OCI-LY3 (cell line): ENCODE data around the gene SAMD10.

Experiments
- CTCF ChIP-seq: fragments of 200-600, 300-600 bp; sonication (generic); IDR thresholded peaks from 2 replicates; pipeline ENCODE4 v1.5.1; 2014; ENCODE audit warnings: antibody characterized with exemption, low read length, low read depth
- EZH2phosphoT487 ChIP-seq: fragments of 200-600 bp; shearing (Covaris generic); IDR thresholded peaks from 2 replicates; pipeline ENCODE4 v1.6.1; 2018; ENCODE audit warnings: antibody characterized with exemption, mixed run types, low read depth

DNA sequence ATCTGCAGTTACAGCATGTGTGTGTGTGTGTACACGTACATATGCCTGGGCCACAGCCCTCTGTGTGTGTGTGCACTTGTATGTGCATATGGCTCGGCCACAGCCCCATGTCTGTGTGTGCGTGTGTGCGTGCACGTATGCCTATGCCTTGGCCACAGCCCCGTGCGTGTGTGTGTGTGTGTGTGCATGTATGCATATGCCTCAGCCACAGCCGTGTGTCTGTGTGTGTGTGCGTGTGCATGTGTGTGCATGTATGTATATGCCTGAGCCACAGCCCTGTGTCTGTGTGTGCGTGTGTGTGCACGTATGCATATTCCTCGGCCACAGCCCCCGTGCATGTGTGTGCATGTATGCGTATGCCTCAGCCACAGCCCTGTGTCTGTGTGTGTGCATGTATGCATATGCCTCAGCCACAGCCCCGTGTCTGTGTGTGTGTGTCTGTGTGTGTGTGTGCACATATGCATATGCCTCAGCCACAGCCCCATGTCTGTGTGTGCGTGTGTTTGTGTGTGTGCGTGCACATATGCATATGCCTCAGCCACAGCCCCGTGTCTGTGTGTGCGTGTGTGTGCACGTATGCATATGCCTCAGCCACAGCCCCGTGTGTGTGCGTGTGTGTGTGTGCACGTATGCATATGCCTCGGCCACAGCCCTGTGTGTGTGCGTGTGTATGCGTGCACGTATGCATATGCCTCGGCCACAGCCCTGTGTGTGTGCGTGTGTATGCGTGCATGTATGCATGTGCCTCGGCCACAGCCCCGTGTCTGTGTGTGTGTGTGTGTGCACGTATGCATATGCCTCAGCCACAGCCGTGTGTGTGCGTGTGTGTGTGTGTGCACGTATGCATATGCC lies 41.9 kb upstream of the SAMD10 start:
- TF ChIP-seq CTCF = no peak
- no peak for TF ChIP-seq EZH2phosphoT487
